ENCODE measurements around the gene MYH14.
"Not testable (repeated sequence)": the region's sequence is repeated elsewhere in the genome, so short reads cannot be mapped to it uniquely, and the experiment has no call there.

The MYH14 gene

DNA sequence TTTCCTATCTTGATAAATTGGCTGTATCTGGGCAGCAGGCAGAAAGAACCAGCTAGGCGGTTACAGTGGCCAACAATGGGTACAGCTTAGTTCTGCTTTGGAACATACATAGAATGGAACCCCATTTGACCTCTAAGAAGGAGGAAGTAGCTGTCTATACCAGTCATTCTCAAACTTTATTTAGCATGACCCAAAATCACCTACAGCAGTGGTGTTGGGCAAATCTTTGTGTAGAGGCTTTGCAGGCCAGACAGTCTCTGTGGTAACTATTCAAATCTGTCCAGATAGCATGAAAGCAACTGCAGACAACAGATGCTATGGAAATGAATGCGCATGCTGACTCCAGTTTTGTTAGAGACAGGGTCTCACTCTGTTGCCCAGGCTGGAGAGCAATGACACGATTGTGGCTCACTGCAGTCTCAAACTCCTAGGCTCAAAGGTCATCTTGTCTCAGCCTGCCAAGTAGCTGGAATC, 137.7 kb downstream of the MYH14 start:
- TF ChIP-seq, protein P1, sequence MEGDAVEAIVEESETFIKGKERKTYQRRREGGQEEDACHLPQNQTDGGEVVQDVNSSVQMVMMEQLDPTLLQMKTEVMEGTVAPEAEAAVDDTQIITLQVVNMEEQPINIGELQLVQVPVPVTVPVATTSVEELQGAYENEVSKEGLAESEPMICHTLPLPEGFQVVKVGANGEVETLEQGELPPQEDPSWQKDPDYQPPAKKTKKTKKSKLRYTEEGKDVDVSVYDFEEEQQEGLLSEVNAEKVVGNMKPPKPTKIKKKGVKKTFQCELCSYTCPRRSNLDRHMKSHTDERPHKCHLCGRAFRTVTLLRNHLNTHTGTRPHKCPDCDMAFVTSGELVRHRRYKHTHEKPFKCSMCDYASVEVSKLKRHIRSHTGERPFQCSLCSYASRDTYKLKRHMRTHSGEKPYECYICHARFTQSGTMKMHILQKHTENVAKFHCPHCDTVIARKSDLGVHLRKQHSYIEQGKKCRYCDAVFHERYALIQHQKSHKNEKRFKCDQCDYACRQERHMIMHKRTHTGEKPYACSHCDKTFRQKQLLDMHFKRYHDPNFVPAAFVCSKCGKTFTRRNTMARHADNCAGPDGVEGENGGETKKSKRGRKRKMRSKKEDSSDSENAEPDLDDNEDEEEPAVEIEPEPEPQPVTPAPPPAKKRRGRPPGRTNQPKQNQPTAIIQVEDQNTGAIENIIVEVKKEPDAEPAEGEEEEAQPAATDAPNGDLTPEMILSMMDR (IDR thresholded peaks at IDR 0.05; ENCODE audit: low read depth, low read length, missing control alignments), result no peak
- in situ Hi-C loops (cut with HindIII; ENCODE audit: low sequenced_read_pairs), result no loop called here
- no peak overlapping the region for H3K4me3 ChIP-seq (ENCODE audit: low read depth, low read length)
- no peak for DNase-seq (ENCODE audit: low read depth)

DNA sequence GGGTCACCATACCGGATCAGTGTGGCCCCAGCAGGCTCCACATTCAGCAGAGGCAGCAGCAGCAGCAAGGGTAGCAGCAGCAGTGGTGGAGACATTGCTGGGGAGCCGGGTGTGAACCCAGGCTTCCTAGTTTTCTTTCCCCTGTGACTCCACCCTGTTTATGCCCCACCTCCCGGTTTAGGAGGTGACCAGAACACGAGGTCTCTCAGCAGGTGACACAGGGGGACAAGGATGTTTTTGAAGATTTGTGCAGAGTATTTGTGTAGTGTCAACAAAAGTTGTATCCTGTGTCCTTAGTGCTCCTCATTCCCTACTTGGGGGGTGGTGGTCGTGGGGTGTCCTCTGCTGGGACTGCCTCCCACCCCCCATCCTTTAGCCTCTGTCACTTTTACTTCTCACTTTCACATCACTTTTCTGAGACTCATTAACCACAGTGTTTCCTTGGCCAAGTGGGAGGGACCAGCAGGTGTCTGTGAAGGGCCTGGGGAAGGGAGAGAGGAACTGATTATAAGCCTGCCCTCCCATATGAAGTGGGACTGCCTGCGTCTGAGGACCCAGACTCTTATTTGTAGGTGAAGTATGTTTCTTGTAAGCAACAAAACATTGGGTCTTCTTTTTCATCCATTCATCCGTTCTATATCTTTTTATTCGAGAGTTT, 141.4 kb downstream of the MYH14 start:
- no peak overlapping the region for H3K4me3 ChIP-seq (ENCODE audit: low read depth, low read length)
- in situ Hi-C loops (cut with HindIII; ENCODE audit: low sequenced_read_pairs), result no loop called here
- TF ChIP-seq, protein P1 (IDR thresholded peaks at IDR 0.05; ENCODE audit: low read depth, low read length, missing control alignments), result no peak
- no peak for DNase-seq (ENCODE audit: low read depth)

DNA sequence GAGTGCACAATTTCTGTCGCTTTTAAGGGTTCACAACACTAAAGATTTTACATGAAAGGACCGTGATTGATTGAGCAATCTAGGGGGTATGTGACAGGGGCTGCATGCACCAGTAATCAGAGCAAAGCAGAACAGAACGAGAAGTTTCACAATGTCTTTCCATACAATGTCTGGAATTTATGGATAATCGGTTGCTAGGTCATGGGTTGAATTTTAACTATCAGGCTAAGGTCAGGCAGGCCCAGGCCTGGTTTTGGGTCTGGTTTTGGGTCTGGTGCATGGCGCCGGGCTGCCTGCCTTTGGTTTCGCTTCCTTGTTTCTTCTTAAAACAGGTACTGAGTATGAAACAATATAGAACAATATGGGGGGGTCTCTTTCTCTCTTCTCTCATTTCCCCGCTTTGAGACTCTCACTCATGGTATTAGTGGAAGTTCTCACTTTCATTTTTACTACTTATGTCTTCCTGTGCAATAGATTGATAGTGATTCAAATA, 143.7 kb downstream of the MYH14 start:
- DNase-seq (ENCODE audit: low read depth), result not testable (repeated sequence)

DNA sequence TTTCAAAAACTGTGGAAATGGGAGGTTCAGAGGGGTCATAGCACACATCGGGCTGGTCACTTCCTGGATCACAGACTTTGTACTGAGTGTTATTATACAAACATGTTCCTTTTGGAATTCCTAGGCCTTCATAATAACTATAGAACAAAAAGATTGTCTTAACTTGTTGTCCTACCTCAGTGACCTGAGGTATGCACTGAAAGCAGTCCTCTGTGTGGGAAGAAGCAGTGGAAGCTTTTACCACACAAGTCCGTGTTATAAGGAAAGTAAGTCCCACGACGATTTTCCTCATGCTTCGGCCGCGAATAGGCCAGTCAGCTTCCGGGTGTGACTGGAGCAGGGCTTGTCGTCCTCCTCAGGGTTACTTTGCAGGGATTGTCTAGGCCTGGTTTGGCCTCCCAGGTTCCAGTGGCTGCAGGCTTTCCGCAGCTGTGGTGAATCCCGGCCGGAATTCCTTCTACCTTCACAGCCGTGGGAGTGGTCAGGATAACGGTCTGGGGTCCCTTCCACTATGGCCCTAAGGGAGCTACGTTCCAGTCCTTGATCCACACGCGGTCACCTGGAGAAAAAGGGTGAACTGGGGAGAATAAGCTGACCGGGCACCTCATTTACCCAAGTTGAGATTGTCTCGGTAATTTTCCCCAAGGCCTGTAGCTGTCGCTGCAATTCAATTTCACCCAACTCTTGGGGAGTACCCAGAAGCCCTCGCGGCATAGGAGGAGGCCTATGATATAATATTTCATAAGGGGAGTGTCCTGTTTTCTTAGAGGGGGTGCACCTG, 146.0 kb downstream of the MYH14 start:
- no peak overlapping the region for H3K4me3 ChIP-seq (ENCODE audit: low read depth, low read length)
- DNase-seq (ENCODE audit: low read depth), result no peak
- TF ChIP-seq, protein P1 (IDR thresholded peaks at IDR 0.05; ENCODE audit: low read depth, low read length, missing control alignments), result no peak
- in situ Hi-C loops (cut with HindIII; ENCODE audit: low sequenced_read_pairs), result no loop called here

More for the DNA sequence above, 143.7 kb downstream of the MYH14 start:
- H3K4me3 ChIP-seq (ENCODE audit: low read depth, low read length); in situ Hi-C loops (cut with HindIII; ENCODE audit: low sequenced_read_pairs): not testable (repeated sequence)

DNA sequence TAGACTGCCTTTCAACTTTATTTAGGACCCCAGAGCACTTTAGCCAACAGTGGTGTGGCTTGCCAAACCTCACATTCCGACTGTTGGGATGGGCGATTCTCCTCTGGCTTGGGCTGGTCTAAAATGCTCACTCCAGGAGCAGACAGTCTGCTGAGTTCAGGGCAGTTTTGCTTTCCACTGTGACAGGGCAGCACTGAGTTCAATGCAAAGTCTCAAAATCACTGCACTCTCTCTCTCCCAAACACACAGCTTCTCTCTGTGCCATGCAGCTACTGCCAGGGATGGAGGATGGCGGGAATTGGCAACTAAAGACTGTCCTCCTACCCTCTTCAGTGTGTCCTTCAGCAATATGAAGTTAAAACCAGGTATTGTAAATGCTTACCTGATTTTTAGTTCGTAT, 148.8 kb downstream of the MYH14 start:
- in situ Hi-C loops (cut with HindIII; ENCODE audit: low sequenced_read_pairs), result no loop called here
- no peak overlapping the region for H3K4me3 ChIP-seq (ENCODE audit: low read depth, low read length)
- DNase-seq (ENCODE audit: low read depth), result no peak
- TF ChIP-seq, protein P1 (IDR thresholded peaks at IDR 0.05; ENCODE audit: low read depth, low read length, missing control alignments), result no peak

DNA sequence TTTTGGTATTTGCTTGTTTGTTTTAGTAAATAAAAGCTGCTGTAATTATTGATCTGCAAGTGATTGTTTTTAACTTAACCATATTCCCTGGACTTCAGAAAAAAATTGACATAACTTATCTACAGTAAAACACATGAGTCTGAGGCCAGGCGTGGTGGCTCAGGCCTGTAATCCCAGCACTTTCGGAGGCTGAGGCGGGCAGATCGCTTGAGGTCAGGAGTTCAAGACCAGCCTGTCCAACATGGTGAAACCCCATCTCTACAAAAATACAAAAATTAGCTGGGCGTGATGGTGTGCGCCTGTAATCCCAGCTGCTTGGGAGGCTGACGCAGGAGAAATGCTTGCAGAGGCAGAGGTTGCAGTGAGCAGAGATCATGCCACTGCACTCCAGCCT, 150.1 kb downstream of the MYH14 start:
- in situ Hi-C loops (cut with HindIII; ENCODE audit: low sequenced_read_pairs); DNase-seq (ENCODE audit: low read depth); H3K4me3 ChIP-seq (ENCODE audit: low read depth, low read length): not testable (repeated sequence)

DNA sequence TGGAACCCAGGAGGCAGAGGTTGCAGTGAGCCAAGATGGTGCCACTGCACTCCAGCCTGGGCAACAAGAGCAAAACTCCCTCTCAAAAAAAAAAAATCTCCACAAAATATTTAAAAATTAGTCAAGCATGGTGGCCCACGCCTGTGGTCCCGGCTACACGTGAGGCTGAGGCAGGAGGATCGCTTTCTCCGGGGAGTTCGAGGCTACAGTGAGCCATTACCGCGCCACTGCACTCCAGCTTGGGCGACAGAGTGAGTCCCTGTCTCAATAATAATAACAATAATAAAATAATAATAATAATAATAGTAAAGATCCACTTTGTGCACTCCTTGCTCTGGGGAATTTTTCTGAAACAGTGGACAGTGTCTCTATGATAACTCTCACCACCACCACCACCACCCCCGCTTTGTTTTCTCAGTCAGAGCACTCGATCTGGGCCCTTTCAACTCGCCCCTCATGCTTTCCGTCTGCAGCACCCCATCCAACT, 153.3 kb downstream of the MYH14 start:
- in situ Hi-C loops (cut with HindIII; ENCODE audit: low sequenced_read_pairs), result no loop called here
- TF ChIP-seq, protein P1 (IDR thresholded peaks at IDR 0.05; ENCODE audit: low read depth, low read length, missing control alignments), result no peak
- no peak overlapping the region for H3K4me3 ChIP-seq (ENCODE audit: low read depth, low read length)
- no peak for DNase-seq (ENCODE audit: low read depth)

All from astrocyte of the cerebellum (primary cell).